Measurements from ENCODE around the gene DPH2.
A peak's percentile ranks its signal among the peaks of the same experiment; 100 is the strongest.

Gene DPH2

GRCh38 chr1:43969746-43970466 is at the start of gene DPH2:
Gene DPH2 (plus strand): TSS chr1:43970010. CDS start chr1:43970176, 166 bp downstream.
- DNase-seq: peak; percentile 95 to 98 (median 96)

GRCh38 chr1:43921022-43921421 is 48.8 kb upstream of the DPH2 start:
- no peak for DNase-seq

- no peak for DNase-seq
Observed at GRCh38 chr1:43924516-43924915, 45.3 kb upstream of the DPH2 start.

- DNase-seq: no peak
Observed at GRCh38 chr1:43925846-43926245, 44.0 kb upstream of the DPH2 start.

- DNase-seq: peak in 1 of 3 experiments; percentile 9
Observed at GRCh38 chr1:43930168-43930948, 39.5 kb upstream of the DPH2 start.

- DNase-seq: no peak
Observed at GRCh38 chr1:43930949-43931275, 38.9 kb upstream of the DPH2 start.

GRCh38 chr1:43931711-43932660 is 37.8 kb upstream of the DPH2 start:
- no peak for DNase-seq

GRCh38 chr1:43932786-43933385 is 36.9 kb upstream of the DPH2 start:
- peak in 2 of 3 experiments; percentile 57 to 72 for DNase-seq

GRCh38 chr1:43933386-43934100 is 36.3 kb upstream of the DPH2 start, which contains the start of gene ARTN:
Gene ARTN (plus strand): TSS chr1:43933801. CDS start chr1:43935657, 1,856 bp downstream.
- peak; percentile 33 to 69 (median 59) for DNase-seq

- DNase-seq: peak; percentile 42 to 77 (median 59)
Observed at GRCh38 chr1:43934101-43934985, 35.5 kb upstream of the DPH2 start.

- no peak for DNase-seq
Observed at GRCh38 chr1:43934986-43935324, 34.9 kb upstream of the DPH2 start.

GRCh38 chr1:43935711-43936427 is 33.9 kb upstream of the DPH2 start:
- peak in 2 of 3 experiments; percentile 52 to 57 for DNase-seq

GRCh38 chr1:43936431-43937151 is 33.2 kb upstream of the DPH2 start:
- peak; percentile 14 to 80 (median 79) for DNase-seq

- DNase-seq: no peak
Observed at GRCh38 chr1:43937179-43937865, 32.5 kb upstream of the DPH2 start.

GRCh38 chr1:43938383-43938782 is 31.4 kb upstream of the DPH2 start:
- DNase-seq: no peak

GRCh38 chr1:43938892-43939587 is 30.8 kb upstream of the DPH2 start:
- DNase-seq: no peak

GRCh38 chr1:43942411-43942810 is 27.4 kb upstream of the DPH2 start:
- no peak for DNase-seq

- no peak for DNase-seq
Observed at GRCh38 chr1:43944860-43945259, 24.9 kb upstream of the DPH2 start.
